GM12873 (cell line): ENCODE data around the gene COL4A1.

Source experiments
- TF ChIP-seq, protein P1 (sequence below): IDR thresholded peaks from 2 replicates; pipeline ENCODE4 v1.5.1; 2012; ENCODE audit warnings: low read depth, mild to moderate bottlenecking, moderate library complexity, low read length, control low read depth; ENCODE audit not compliant: insufficient read depth; ENCODE audit errors: missing control alignments

The COL4A1 gene

DNA sequence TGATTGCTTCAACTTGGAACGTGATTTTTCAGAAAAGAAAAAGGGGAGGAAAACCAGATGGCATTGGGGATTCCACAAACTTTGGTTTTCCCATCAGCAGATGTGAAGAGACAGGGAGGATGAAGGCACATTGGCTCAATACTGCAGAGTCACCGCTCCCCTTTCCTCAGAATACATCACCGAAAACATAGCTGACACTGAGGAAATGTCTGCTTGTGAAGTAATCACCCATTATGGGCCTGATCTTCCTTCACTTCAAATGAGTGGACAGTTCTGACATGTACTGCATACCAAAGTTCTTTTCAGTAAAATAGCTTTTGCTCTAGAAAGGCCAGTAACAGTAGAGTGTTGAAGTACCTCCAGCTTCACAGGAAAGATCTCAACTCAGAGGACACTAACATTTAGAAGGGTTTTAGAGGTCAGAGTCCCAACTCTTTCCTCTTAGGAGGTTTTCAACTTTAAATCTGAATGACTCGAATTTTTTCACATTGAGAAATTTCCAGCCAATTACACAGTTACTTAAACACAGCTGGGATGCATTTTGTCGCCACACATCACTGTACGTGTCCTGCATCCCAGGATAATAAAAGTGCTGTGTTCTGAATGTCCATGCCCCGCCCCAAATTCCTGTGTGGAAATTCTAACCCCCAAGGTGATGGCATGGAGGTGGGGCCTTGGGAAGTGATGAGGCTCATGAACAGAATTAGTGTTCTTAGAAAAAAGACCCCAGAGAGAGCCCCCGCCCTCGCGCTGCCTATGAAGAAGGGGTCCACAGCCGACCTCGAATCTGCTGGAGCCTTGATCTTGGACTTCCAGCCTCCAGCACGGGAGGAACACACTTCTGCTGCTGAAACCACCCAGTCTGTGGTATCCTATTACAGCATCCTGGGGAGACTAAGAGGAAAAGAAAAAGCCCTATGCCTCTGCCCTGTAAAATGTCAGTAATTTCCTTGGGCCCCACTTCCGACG lies 77.7 kb downstream of the COL4A1 start:
- TF ChIP-seq, protein P1, sequence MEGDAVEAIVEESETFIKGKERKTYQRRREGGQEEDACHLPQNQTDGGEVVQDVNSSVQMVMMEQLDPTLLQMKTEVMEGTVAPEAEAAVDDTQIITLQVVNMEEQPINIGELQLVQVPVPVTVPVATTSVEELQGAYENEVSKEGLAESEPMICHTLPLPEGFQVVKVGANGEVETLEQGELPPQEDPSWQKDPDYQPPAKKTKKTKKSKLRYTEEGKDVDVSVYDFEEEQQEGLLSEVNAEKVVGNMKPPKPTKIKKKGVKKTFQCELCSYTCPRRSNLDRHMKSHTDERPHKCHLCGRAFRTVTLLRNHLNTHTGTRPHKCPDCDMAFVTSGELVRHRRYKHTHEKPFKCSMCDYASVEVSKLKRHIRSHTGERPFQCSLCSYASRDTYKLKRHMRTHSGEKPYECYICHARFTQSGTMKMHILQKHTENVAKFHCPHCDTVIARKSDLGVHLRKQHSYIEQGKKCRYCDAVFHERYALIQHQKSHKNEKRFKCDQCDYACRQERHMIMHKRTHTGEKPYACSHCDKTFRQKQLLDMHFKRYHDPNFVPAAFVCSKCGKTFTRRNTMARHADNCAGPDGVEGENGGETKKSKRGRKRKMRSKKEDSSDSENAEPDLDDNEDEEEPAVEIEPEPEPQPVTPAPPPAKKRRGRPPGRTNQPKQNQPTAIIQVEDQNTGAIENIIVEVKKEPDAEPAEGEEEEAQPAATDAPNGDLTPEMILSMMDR = no peak

DNA sequence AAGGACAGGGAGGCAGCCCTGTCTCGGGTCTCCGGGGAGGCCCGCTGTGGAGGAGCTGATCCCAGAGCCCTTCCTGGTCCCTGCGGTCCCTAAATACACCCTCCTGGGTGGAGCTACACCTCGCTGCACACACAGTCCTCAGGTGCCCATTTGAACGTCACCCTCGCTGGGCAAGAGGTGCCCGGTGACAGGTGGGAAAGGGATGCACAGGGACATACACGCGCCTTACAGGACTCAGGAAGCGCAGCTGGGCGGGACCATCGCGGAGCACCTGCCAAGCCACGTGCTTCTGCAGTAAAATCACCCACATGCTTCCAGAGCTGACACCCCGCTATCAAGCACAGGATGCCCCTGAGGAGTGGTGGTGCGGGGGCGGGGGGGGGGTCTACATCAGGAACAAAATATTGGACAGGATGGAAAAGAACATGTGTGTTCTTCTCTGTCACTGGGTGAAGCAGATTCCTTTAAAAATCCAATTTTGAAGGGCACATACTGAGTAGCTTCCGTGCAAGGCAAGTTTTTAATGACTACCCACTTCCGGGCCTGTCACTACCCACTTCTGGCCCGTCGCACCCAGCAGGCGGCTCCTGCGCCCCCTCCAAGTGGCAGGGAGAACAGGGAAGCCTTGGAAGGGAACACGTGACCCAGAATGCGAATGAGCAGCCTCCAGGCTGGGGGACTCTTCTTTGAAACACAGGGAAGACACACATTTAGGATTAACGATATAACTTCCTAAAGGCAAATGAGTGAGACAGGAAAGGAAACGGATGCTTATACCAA lies 78.9 kb downstream of the COL4A1 start:
- TF ChIP-seq, protein P1 = no peak

GRCh38 chr13:110227416-110227815 lies 79.5 kb downstream of the COL4A1 start:
- TF ChIP-seq, protein P1 = no peak

GRCh38 chr13:110225609-110226574 lies 81.1 kb downstream of the COL4A1 start:
- TF ChIP-seq, protein P1 = no peak

GRCh38 chr13:110225003-110225402 lies 82.0 kb downstream of the COL4A1 start:
- TF ChIP-seq, protein P1 = no peak

DNA sequence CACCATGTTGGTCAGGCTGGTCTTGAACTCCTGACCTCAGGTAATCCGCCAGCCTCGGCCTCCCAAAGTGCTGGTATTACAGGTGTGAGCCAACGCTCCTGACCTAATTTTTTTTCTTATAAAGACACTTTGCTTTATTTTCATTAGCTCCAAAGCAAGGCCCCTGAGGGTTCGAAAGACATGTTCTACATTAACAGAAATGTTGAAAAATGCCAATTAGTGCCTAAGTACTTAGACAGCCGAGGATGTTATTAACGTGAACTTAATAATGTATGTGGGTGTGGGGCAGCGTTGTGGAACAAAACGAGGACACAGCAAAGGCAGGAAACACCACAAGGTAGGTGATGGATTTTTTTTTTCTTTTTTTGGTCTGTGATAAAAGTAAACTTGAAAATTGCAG lies 82.4 kb downstream of the COL4A1 start:
- TF ChIP-seq, protein P1 = no peak
